Measurements from ENCODE around the gene R3HDM1.

Gene R3HDM1

GRCh38 chr2:135633582-135633981, 102.3 kb downstream of the R3HDM1 start:
- Histone ChIP-seq H3K9me3 (ENCODE audit: control insufficient read depth, insufficient read depth, low read length) (no peaks in the 10 kb centered on the region), H3K9me2 (replicated peaks; ENCODE audit: control insufficient read depth, low read length) (no peaks in the 10 kb centered on the region), H3K4me2 (ENCODE audit: low read length) (no peak overlapping the region), H3K79me2 (ENCODE audit: control insufficient read depth, low read length) (no peaks in the 10 kb centered on the region), H4K20me1 (ENCODE audit: control insufficient read depth, insufficient read depth, low read depth, low read length) (no peaks in the 10 kb centered on the region), H3K4me1 (ENCODE audit: control insufficient read depth, low read length) (no peaks in the 10 kb centered on the region), H3K27me3 (ENCODE audit: control insufficient read depth, low read length) (no peaks in the 10 kb centered on the region), H3K4me3 (ENCODE audit: low read length) (no peak overlapping the region), H3K27ac (ENCODE audit: low read depth, low read length) (no peak overlapping the region), H3K36me3 (ENCODE audit: control insufficient read depth, low read length) (peaks cover 33% of the 10 kb centered on the region), H3F3A (ENCODE audit: control insufficient read depth, insufficient read depth) (no peaks in the 10 kb centered on the region)
- no peak for TF ChIP-seq EZH2phosphoT487 (IDR thresholded peaks at IDR 0.05; ENCODE audit: borderline replicate concordance, low read length)
- TF ChIP-seq CTCF (IDR thresholded peaks at IDR 0.05; ENCODE audit: low read depth, low read length, poor library complexity, severe bottlenecking) = no peak

- peaks cover 47% of the 10 kb centered on the region for H3K36me3 ChIP-seq (ENCODE audit: control insufficient read depth, low read length)
Observed at GRCh38 chr2:135635212-135635835, 104.0 kb downstream of the R3HDM1 start.

GRCh38 chr2:135636982-135637381, 105.7 kb downstream of the R3HDM1 start:
- no peak overlapping the region for H3K27ac ChIP-seq (ENCODE audit: low read depth, low read length)
- H3K36me3 ChIP-seq (ENCODE audit: control insufficient read depth, low read length) = peaks cover 58% of the 10 kb centered on the region
- TF ChIP-seq EZH2phosphoT487 (IDR thresholded peaks at IDR 0.05; ENCODE audit: borderline replicate concordance, low read length) (no peak), CTCF (IDR thresholded peaks at IDR 0.05; ENCODE audit: low read depth, low read length, poor library complexity, severe bottlenecking) (no peak)
- H3K4me2 ChIP-seq (ENCODE audit: low read length) = no peak overlapping the region
- H3K4me1 ChIP-seq (ENCODE audit: control insufficient read depth, low read length) = no peaks in the 10 kb centered on the region
- no peaks in the 10 kb centered on the region for H4K20me1 ChIP-seq (ENCODE audit: control insufficient read depth, insufficient read depth, low read depth, low read length)
- H3K9me3 ChIP-seq (ENCODE audit: control insufficient read depth, insufficient read depth, low read length) = no peaks in the 10 kb centered on the region
- no peaks in the 10 kb centered on the region; the same call in 1 of the 2 replicates for H3F3A ChIP-seq (ENCODE audit: control insufficient read depth, insufficient read depth)
- no peaks in the 10 kb centered on the region for H3K79me2 ChIP-seq (ENCODE audit: control insufficient read depth, low read length)
- H3K4me3 ChIP-seq (ENCODE audit: low read length) = no peak overlapping the region
- H3K9me2 ChIP-seq (replicated peaks; ENCODE audit: control insufficient read depth, low read length) = no peaks in the 10 kb centered on the region
- no peaks in the 10 kb centered on the region for H3K27me3 ChIP-seq (ENCODE audit: control insufficient read depth, low read length)

More at GRCh38 chr2:135635212-135635835, 104.0 kb downstream of the R3HDM1 start:
- TF ChIP-seq CTCF (IDR thresholded peaks at IDR 0.05; ENCODE audit: low read depth, low read length, poor library complexity, severe bottlenecking) (no peak), EZH2phosphoT487 (IDR thresholded peaks at IDR 0.05; ENCODE audit: borderline replicate concordance, low read length) (no peak)
- no peak overlapping the region for H3K4me2 ChIP-seq (ENCODE audit: low read length)
- no peaks in the 10 kb centered on the region for H3K9me3 ChIP-seq (ENCODE audit: control insufficient read depth, insufficient read depth, low read length)
- no peak overlapping the region for H3K4me3 ChIP-seq (ENCODE audit: low read length)
- H3K79me2 ChIP-seq (ENCODE audit: control insufficient read depth, low read length) = no peaks in the 10 kb centered on the region
- H3K4me1 ChIP-seq (ENCODE audit: control insufficient read depth, low read length) = no peaks in the 10 kb centered on the region
- no peaks in the 10 kb centered on the region for H4K20me1 ChIP-seq (ENCODE audit: control insufficient read depth, insufficient read depth, low read depth, low read length)
- no peak overlapping the region for H3K27ac ChIP-seq (ENCODE audit: low read depth, low read length)
- H3K27me3 ChIP-seq (ENCODE audit: control insufficient read depth, low read length) = no peaks in the 10 kb centered on the region
- no peaks in the 10 kb centered on the region for H3K9me2 ChIP-seq (replicated peaks; ENCODE audit: control insufficient read depth, low read length)
- no peaks in the 10 kb centered on the region for H3F3A ChIP-seq (ENCODE audit: control insufficient read depth, insufficient read depth)
